ENCODE results near the gene SNX9.

The SNX9 gene

GRCh38 chr6:157984128-157984527 is 161.1 kb downstream of the SNX9 start:
- TF ChIP-seq CTCF (IDR thresholded peaks at IDR 0.05; ENCODE audit: low read depth, low read length) = no peak
- DNase-seq (ENCODE audit: extremely low read depth, low read depth) = no peak

GRCh38 chr6:157984686-157985225 is 161.7 kb downstream of the SNX9 start:
- DNase-seq (ENCODE audit: extremely low read depth, low read depth) = no peak
- no peak for TF ChIP-seq CTCF (IDR thresholded peaks at IDR 0.05; ENCODE audit: low read depth, low read length)

GRCh38 chr6:157985378-157986155 is 162.5 kb downstream of the SNX9 start:
- no peak for TF ChIP-seq CTCF (IDR thresholded peaks at IDR 0.05; ENCODE audit: low read depth, low read length)
- DNase-seq (ENCODE audit: extremely low read depth, low read depth) = no peak

GRCh38 chr6:157987788-157988699 is 165.0 kb downstream of the SNX9 start:
- no peak for DNase-seq (ENCODE audit: extremely low read depth, low read depth)
- TF ChIP-seq CTCF (IDR thresholded peaks at IDR 0.05; ENCODE audit: low read depth, low read length) = no peak

GRCh38 chr6:157988700-157989063 is 165.6 kb downstream of the SNX9 start:
- DNase-seq (ENCODE audit: extremely low read depth, low read depth) = no peak
- no peak for TF ChIP-seq CTCF (IDR thresholded peaks at IDR 0.05; ENCODE audit: low read depth, low read length)

- DNase-seq (ENCODE audit: extremely low read depth, low read depth) = no peak
- peak; percentile 10 for TF ChIP-seq CTCF (IDR thresholded peaks at IDR 0.05; ENCODE audit: low read depth, low read length)
Measured at GRCh38 chr6:157989541-157990289, 166.7 kb downstream of the SNX9 start.

Measured in AG09319 (cell line).